HUDEP-2 (cell line): ENCODE results near the gene HOXC11.

Experiments
- DNase-seq, 76 experiments: peaks; one replicate each; lab custom pipeline; 2025; ENCODE audit not compliant: unreplicated experiment in 76 of 76; lab: John Stamatoyannopoulos, UW

HOXC11 gene

DNA sequence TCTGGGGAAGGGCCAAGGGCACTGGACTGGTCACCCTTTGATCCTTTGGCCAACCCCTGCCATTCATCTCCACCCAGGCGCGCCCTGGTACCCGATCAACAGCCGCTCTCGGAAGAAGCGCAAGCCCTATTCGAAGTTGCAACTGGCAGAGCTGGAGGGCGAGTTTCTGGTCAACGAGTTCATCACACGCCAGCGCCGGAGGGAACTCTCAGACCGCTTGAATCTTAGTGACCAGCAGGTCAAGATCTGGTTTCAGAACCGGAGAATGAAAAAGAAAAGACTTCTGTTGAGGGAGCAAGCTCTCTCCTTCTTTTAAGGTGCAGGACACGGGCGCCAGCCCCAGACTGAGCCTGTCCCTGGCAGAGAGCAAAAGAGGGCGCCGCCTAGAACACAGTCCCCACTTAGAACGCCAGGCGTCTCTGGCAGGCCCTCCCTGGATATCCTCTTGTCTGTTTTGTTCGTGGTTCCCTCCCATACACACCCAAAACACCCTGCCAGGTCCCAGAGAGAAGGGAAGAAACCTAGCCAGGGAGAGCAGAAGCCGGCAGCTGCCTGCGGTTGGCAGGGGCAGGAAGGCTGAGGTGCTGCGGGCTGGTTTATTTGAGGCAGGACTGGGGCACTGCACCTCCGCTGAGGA, 16.6 kb upstream of the HOXC11 start:
- DNase-seq: peak in 4 of 76 experiments; percentile 9 to 24 (median 14)

- no peak for DNase-seq
Measured at GRCh38 chr12:53956914-53957536, 15.9 kb upstream of the HOXC11 start.

DNA sequence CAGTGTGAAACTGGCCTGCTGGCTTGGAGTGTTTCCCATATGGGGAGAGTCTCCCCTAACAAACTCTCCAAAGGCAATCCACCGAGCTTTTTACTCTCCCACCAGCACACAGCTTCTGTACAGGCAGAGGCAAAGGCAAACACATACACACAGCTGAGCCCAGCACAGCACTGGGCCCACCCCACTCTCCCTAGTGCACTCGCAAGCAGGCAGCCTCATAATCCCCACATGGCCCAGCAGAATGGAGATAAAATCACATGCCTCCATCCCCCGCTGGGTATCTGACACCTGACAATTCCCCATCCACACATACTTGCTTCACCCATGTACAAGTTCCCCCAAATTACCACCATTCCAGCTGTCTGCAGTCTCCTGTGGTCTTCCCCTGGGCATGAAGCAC, 14.8 kb upstream of the HOXC11 start:
- DNase-seq: no peak

DNA sequence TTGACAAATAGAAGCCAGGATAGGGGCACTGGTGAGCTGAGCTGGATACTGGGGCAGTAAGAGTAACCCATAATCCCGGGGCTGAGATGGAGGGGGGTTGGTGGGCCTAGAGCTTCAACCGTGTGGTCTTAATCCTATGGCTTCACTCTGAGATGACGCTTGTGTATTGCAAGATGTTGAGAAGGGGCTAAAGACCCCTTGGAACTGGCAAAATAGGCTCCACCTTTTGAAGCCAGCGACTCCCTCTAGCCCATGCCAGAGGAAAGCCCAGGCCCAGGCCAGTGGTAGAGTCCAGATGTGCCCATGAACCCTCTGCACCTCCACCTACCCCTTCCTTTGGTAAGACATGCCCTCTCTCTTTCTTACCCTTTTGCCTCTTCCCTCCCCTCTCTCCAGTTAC, 13.6 kb upstream of the HOXC11 start:
- no peak for DNase-seq

- DNase-seq: no peak
Measured at GRCh38 chr12:53960187-53961024, 12.5 kb upstream of the HOXC11 start.

DNA sequence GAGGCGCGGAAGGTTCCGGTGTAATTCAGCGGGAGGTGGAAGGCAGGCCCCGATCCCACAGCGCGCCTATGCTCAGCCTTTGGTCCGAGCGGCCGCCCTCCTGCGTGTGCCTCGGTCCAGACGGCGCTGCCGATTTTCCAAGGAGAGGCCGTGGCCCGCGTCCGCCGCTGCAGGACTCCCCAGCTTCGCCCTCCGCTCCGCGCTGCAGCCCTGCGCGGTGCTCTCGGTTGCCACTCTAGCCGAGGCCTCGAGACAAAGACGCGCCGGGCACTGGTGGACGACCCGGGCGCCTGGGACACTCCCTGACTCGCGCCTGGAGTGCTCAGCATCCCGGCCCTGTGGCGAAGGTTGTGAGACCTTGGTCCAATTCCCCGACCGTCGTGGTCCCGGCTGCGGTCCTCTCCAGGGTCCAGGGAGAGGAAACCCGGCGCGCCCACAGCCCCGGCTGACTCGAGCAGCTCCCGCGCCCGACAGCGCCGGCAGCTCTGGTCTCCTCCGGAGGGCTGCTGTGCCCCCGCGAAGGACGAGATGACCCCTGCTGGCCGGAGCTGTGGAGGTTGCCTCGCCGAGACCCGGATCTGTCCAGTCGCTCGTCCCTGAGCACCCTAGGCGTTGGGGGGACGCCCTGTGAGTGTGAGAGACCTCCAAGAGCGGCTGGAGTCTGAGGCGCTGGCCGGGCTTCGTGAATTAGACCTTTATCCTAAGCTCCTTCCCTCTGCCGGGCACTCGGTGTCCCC, 11.7 kb upstream of the HOXC11 start:
- no peak for DNase-seq

DNA sequence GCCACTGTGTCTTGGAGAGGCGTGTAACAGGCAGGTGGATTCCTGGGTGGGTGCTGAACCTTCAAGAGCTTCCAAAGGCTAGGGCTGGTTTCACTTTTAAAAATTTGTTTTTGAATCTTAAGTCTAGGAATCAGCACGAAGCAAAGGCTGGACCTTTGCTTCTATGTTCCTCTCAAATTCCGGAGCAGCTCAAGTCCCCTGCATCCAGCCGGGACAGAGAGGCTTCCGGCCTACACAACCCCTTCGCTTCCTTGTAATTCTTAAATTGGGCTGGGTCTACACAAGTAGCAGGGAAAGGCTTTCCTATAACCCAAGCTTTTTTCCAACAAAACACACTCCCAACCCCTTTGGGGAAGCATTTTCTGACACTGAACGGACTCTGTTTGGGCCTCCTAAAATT, 9.9 kb upstream of the HOXC11 start:
- DNase-seq: no peak

GRCh38 chr12:53963434-53964314, 9.3 kb upstream of the HOXC11 start:
- DNase-seq: no peak

- no peak for DNase-seq
Measured at GRCh38 chr12:53964315-53964713, 8.6 kb upstream of the HOXC11 start.

GRCh38 chr12:53965281-53966084, 7.4 kb upstream of the HOXC11 start:
- DNase-seq: no peak

DNA sequence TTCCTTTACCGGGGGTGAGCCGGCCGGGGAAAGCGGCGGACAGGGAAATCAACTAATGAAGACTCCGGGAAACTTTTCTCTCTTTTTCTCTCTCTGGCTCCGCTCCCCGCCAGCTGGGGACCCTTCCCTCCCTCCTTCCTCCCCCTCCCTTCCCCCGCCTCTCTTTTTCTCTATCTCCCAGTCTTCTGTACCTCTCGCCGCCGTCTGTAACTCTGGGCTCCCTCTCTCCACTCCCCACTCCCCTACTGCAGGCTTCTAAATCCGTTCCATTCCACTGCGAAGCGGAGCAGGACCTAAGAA, 6.9 kb upstream of the HOXC11 start:
- DNase-seq: no peak

DNA sequence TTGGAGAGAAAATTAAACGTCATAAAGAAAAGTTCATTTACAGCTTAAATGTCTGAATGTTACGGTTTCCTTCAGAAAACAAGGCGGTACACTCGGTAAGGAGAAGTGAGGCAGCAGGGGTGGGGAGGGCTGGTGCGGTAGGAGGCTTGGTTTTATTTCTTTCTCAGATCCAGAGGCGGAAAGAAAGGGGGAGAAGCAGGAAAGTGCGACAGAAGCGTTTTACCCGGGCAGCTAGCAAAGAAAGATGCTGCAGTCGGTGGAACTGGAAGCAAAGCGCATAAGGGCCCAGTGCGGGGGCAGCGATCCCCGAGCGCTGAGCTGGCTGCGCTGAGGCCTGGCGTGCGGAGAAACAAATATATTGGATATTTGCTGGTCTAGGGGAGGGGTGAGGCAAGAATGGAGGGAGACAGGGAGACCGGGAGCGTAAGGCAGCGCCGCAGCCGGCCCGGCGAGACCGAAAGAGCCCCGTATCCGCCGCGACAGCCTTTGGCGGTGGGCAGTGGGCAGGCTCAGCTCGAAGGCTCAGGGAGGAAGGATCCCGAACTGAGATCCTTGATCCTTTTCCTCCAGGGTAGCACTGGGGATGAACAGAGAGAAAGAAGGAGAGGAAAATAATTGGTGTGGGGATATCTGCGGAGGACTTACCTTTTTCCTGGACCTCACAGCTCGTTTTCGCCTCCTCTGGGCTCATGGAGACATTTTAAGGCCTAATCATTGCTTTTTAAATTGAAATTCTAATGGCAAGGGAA, 6.4 kb upstream of the HOXC11 start:
- DNase-seq: no peak

DNA sequence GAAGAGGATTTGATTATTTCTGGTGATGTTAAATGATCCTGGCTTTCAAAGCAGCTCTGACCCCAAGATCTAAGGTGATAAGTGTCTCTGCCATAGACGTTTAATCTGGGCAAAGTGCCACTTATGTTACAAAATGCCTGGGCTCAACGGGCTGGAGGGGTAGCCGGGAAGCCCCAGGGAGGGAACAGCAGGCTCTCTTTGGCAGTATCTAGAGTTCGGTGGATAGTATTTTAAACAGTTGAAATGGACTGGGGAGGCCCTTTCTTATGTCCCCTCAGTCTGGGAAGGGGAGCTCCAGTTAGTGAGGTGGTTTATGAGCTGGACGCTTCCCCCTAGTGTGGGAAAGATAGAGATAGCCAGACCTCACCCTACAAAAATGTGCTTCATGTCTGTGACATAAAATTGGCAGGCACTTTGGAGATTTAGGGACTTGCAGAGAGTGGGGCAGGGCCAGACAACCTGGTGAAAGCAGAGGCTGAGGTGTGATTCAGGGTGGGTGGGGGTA, 5.5 kb upstream of the HOXC11 start:
- DNase-seq: no peak

DNA sequence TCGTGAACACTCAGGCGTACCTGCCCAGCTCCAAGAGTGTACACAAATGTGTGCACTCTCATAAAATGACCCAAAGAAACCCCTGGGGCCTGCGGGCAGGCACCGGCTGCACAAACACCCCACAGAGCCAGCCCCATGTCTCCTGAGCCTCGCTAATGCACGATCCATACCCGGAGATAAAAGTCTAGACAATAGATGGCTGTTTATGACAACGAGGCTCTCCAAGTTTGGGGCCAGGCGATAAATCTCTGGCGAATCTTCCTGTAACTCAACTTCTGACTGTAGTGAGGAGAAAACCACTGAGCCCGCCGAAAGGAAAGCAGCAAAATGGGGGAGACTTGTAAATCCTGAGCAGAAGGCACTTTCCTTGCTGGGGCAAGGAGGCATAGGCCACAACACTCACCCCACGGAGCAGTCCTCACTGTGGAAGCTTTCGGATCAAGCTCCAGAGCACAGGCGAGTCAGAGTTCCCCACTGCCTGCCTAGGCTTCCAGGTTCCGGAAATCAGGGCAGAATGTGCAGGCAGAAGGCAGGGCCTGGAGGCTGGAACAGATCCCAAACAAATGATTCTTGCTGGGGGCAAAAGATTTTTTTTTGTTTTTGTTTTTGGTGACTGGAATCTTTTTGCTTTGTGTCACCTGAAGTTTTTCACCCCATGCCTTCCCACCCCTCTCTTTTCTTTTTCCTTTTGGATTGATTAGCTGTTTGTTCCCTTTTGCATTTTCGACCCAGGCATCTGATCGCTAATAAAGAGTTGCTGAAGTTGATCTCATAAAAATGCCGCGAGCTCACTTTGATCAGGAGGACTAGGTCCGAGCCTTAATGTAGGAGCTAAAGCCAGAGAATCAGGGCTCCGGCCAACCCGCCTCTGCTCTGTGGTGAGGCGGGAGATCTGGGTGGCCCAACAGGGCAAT, 4.5 kb upstream of the HOXC11 start:
- DNase-seq: no peak

DNA sequence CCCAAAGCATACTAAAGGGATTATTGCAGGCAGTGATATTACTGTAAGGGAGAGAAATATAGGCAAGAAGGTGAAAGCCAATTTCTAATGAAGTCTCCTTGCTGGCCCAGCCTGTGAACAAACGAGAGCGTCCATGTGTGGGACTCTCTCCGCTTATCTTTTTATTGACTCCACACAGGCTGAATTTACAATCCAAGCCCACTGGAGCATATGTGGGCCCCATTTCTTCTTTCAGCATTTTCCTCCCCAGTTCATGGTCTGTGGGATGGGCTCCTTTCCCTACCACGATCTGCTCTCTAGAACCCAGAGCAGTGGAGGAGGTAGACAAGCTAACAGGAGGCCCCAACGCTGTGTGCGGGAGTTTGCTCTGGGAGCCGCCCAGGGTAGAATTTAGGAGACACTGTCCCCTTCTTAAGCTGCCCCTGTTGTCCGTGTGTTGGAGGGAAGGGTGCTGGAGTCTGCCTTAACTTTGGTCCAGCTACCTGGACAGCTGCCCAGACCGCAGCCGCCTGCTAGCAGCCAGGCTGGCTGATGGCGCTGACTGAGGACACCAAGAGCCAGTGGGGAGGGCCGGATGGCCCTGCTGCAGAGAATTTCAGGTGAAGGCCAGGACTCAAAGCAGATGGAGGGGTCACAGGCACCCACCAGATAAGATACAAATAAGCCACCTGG, 3.2 kb upstream of the HOXC11 start:
- no peak for DNase-seq

DNA sequence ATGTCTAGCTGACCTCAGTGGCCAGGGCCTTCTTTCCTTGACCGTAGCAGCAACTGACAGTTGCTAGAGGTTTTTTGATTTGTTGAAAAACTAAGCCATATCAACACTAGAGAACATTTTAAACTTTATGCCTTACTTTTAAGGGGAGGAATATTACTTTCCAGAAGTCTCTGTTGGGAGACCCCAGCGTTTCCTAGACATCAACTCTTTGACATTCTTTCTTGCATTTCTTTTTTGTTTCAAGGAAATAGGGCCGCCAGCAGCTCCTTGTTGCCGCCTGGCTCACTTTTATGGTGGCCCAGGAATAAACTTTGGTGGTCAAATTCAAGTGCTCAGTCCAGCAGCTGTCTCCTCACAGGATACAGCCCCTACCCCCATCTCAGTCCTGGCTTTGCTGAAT, 2.5 kb upstream of the HOXC11 start:
- DNase-seq: no peak

DNA sequence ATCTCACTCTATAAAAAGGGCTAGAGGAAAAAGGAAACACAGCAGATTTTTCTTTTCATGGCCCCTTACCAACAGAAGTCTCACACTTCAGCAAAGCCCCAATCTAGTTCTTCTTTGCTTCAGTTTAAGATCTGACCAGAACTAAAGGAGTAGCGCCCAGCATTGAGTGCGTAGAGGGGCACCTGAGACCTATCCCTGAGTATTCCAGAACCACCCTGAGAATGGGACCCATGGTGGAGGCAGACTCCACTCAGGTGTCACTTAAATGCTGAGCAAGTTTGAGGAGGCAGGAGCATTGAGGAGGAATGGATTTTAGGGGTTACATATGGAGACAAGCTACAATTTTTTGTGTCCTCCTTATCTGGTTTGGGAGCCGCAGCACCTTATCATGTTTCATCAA, 1.8 kb upstream of the HOXC11 start:
- DNase-seq: no peak
